K562 (cell line): Measurements from ENCODE around the gene AIFM3. TPM values are rescaled to one million over a fixed set of nuclear protein-coding genes. Genes with fewer than 3 reads are reported as not detected.

Experiments used
- CHD7 ChIP-seq: fragments of 200-600 bp; sonication (generic); IDR thresholded peaks from one replicate; pipeline ENCODE4 v1.6.1; 2012; ENCODE audit warnings: mild to moderate bottlenecking, low read depth, low read length, inconsistent platforms
- FOXP1 ChIP-seq: sonication (generic); formaldehyde crosslinking; IDR thresholded peaks from 2 replicates; pipeline ENCODE4 v1.8.0; 2022; ENCODE audit warnings: mild to moderate bottlenecking, missing genetic modification reagents
- MEF2A ChIP-seq: IDR thresholded peaks from 2 replicates; pipeline ENCODE4 v1.6.1; 2011; ENCODE audit warnings: low read depth, mild to moderate bottlenecking, low read length, moderate library complexity; ENCODE audit not compliant: control insufficient read depth
- NFIC ChIP-seq: fragments of 450-650 bp; IDR thresholded peaks from 2 replicates; pipeline ENCODE4 v1.6.1; 2017; ENCODE audit warnings: mild to moderate bottlenecking, inconsistent platforms
- TBP ChIP-seq: optimal IDR thresholded peaks from 2 replicates; pipeline ENCODE3; 2011; ENCODE audit warnings: low read depth, low read length, improper control_type of control experiment
- ZBTB26 ChIP-seq: fragments of 450-650 bp; formaldehyde crosslinking; IDR thresholded peaks from 2 replicates; pipeline ENCODE4 v1.4.0; 2022; ENCODE audit warnings: missing genetic modification characterization
- ZSCAN29 ChIP-seq: fragments of 450-650 bp; IDR thresholded peaks from 2 replicates; pipeline ENCODE4 v1.6.1; 2017
- polyA plus RNA-seq, 8 experiments: library from polyadenylated mRNA; depleted of rRNA in 4 of 8; stranded (reverse) in 5 of 8; unstranded in 3 of 8; fragments of >200 nt; fragmentation: Nextera tagmentation in 2 of 8; fragmentation: Illumina TruSeq in 1 of 8; extraction: Ambion mirVana in 2 of 8; extraction: Trizol in 1 of 8; gene quantifications; 2 replicates each; pipeline versions ENCODE4 v1.2.1 to v1.2.3, GENCODE V29; 2011 to 2014; ENCODE audit warnings: inconsistent platforms in 1 of 8, missing spikeins in 1 of 8
- total RNA-seq, 7 experiments: library from RNA; depleted of rRNA in 6 of 7; stranded (reverse); fragments of >200 nt in 6 of 7; fragmentation: Illumina TruSeq in 2 of 7; extraction: Trizol in 2 of 7; gene quantifications; 2 replicates each; pipeline versions ENCODE4 v1.2.1 to v1.2.3, GENCODE V29; 2011 to 2021; ENCODE audit warnings: low replicate concordance in 1 of 7

AIFM3 gene
- total and polyA plus RNA-seq, 9 of the 15 experiments (the other 6 are each of a cell fraction or from before 2014, with no cell fraction given), result 0.03 to 0.20 (median 0.07) TPM; not detected in 1

GRCh38 chr22:21000987-21001600 is 34.0 kb downstream of the AIFM3 start (continued):
- TF ChIP-seq CHD7 (peak; percentile 12), NFIC (no peak), FOXP1 (CRISPR knock-in tag) (no peak), TBP (no peak), ZSCAN29 (no peak), ZBTB26 (CRISPR knock-in tag) (peak; percentile 3; the same call in 1 of the 2 replicates), MEF2A (no peak)
